Liver (tissue), 9 donors: ENCODE measurements around the gene ALDH3B2. TPM values are rescaled to one million over a fixed set of nuclear protein-coding genes. Genes with fewer than 3 reads are reported as not detected.

ENCODE experiments used
- DNase-seq: peaks from one replicate; pipeline ENCODE4 v3.0.0-alpha.2; 2017; ENCODE audit warnings: low spot score
- H3K27ac ChIP-seq, 2 donors: one replicate each; pipeline ENCODE4 v1.7.0; 2013; ENCODE audit warnings: inconsistent platforms in 2 of 2, low read length in 2 of 2, control low read depth in 1 of 2, low read depth in 1 of 2, mild to moderate bottlenecking in 1 of 2
- H3K27me3 ChIP-seq, 4 donors: one replicate each; pipeline versions ENCODE4 v1.6.1 to v1.7.0; 2013; ENCODE audit warnings: low read length in 3 of 4, inconsistent platforms in 1 of 4, mild to moderate bottlenecking in 1 of 4, moderate library complexity in 1 of 4; ENCODE audit not compliant: control insufficient read depth in 4 of 4, insufficient read depth in 4 of 4
- H3K36me3 ChIP-seq, 4 donors: one replicate each; pipeline versions ENCODE4 v1.6.1 to v1.7.0; 2013; ENCODE audit warnings: low read length in 3 of 4, mild to moderate bottlenecking in 3 of 4, low read depth in 1 of 4, moderate library complexity in 1 of 4; ENCODE audit not compliant: control insufficient read depth in 4 of 4, insufficient read depth in 3 of 4
- H3K4me1 ChIP-seq, 4 donors: one replicate each; pipeline versions ENCODE4 v1.6.1 to v1.7.0; 2013; ENCODE audit warnings: low read length in 3 of 4, mild to moderate bottlenecking in 3 of 4, moderate library complexity in 1 of 4; ENCODE audit not compliant: control insufficient read depth in 4 of 4, insufficient read depth in 4 of 4
- H3K4me3 ChIP-seq, 3 donors: one replicate each; pipeline versions ENCODE4 v1.6.1 to v1.7.0; 2013; ENCODE audit warnings: low read length in 3 of 3, control low read depth in 1 of 3, low read depth in 1 of 3, mild to moderate bottlenecking in 1 of 3
- H3K9ac ChIP-seq, 2 donors: one replicate each; pipeline ENCODE4 v1.7.0; 2013; ENCODE audit warnings: low read length in 2 of 2, mild to moderate bottlenecking in 2 of 2, moderate library complexity in 2 of 2, control low read depth in 1 of 2, low read depth in 1 of 2
- H3K9me3 ChIP-seq, 4 donors: one replicate each; pipeline versions ENCODE4 v1.6.1 to v1.7.0; 2013; ENCODE audit warnings: low read length in 3 of 4; ENCODE audit not compliant: control insufficient read depth in 4 of 4
- CTCF ChIP-seq: fragments of 150-350 bp; IDR thresholded peaks from 2 replicates; pipeline ENCODE4 v1.5.1; 2017; ENCODE audit warnings: improper control_type of control experiment, low read depth, low read length; ENCODE audit not compliant: missing input control
- EGR1 ChIP-seq, 2 donors: IDR thresholded peaks; 2 replicates each; pipeline ENCODE4 v1.6.1; 2016 to 2018; ENCODE audit warnings: antibody characterized with exemption in 2 of 2, low read depth in 2 of 2
- FOXA1 ChIP-seq: IDR thresholded peaks from 2 replicates; pipeline ENCODE4 v1.6.1; 2016; ENCODE audit warnings: antibody characterized with exemption
- FOXA2 ChIP-seq: IDR thresholded peaks from 2 replicates; pipeline ENCODE4 v1.6.1; 2016; ENCODE audit warnings: antibody characterized with exemption
- GABPA ChIP-seq, 2 donors: IDR thresholded peaks in 1 of 2; conservative IDR thresholded peaks in 1 of 2; 2 replicates each; pipeline ENCODE4 v1.6.1; 2016; ENCODE audit warnings: antibody characterized with exemption in 2 of 2, mild to moderate bottlenecking in 1 of 2, moderate library complexity in 1 of 2
- HNF4G ChIP-seq: IDR thresholded peaks from 2 replicates; pipeline ENCODE4 v1.6.1; 2016; ENCODE audit warnings: antibody characterized with exemption
- JUND ChIP-seq, 2 donors: IDR thresholded peaks; 2 replicates each; pipeline ENCODE4 v1.6.1; 2016; ENCODE audit warnings: antibody characterized with exemption in 2 of 2
- NR2F2 ChIP-seq: IDR thresholded peaks from 2 replicates; pipeline ENCODE4 v1.6.1; 2016; ENCODE audit warnings: antibody characterized with exemption
- RAD21 ChIP-seq, 2 donors: IDR thresholded peaks; 2 replicates each; pipeline ENCODE4 v1.6.1; 2016; ENCODE audit warnings: antibody characterized with exemption in 2 of 2, mild to moderate bottlenecking in 2 of 2
- REST ChIP-seq: IDR thresholded peaks from 2 replicates; pipeline ENCODE4 v1.6.1; 2016; ENCODE audit warnings: antibody characterized with exemption, mild to moderate bottlenecking
- SP1 ChIP-seq: IDR thresholded peaks from 2 replicates; pipeline ENCODE4 v1.6.1; 2018; ENCODE audit warnings: antibody characterized with exemption, mild to moderate bottlenecking
- TAF1 ChIP-seq: conservative IDR thresholded peaks from 2 replicates; pipeline ENCODE4 v1.6.1; 2016; ENCODE audit warnings: antibody characterized with exemption, mild to moderate bottlenecking
- YY1 ChIP-seq: IDR thresholded peaks from 2 replicates; pipeline ENCODE4 v1.6.1; 2016; ENCODE audit warnings: antibody characterized with exemption, mild to moderate bottlenecking
- ZBTB33 ChIP-seq: IDR thresholded peaks from 2 replicates; pipeline ENCODE4 v1.6.1; 2016; ENCODE audit warnings: antibody characterized with exemption
- WGBS: extraction: QIAGEN DNeasy Blood & Tissue Kit; methylation state at CpG from one replicate; pipeline ENCODE4 v1.1.7; 2013; 5-methylcytosine and 5-hydroxymethylcytosine counted together
- polyA plus RNA-seq, 2 donors: library from polyadenylated mRNA; stranded (reverse) in 1 of 2; unstranded in 1 of 2; fragments of 200-250 nt in 1 of 2; fragments of >200 nt in 1 of 2; fragmentation: Nextera tagmentation in 1 of 2; extraction: Ambion mirVana in 1 of 2; gene quantifications; one replicate each; pipeline versions ENCODE4 v1.2.1 to v1.2.3, GENCODE V29; 2013 to 2015
- total RNA-seq, 2 donors: library from RNA; depleted of rRNA; stranded (reverse); fragments of >200 nt; gene quantifications; one replicate each; pipeline ENCODE4 v1.2.3, GENCODE V29; 2014
- donor health status: healthy.
- donor health status: healthy.
- donor health status: healthy.
- donor health status: healthy.
- donor health status: healthy.

The ALDH3B2 gene
- total and polyA plus RNA-seq, 4 donors = not detected

GRCh38 chr11:67670316-67671210 is 3.9 kb downstream of the ALDH3B2 start (continued):
- TF ChIP-seq REST (no peak), GABPA (IDR thresholded peaks at IDR 0.05 in 1 of 2, conservative IDR thresholded peaks at IDR 0.05 in 1 of 2) (no peak), NR2F2 (no peak), HNF4G (no peak), TAF1 (no peak), JUND (IDR thresholded peaks at IDR 0.05) (no peak), RAD21 (IDR thresholded peaks at IDR 0.05) (no peak), YY1 (no peak), SP1 (no peak)

GRCh38 chr11:67668192-67668551 is 6.3 kb downstream of the ALDH3B2 start:
- H3K9ac ChIP-seq = no peak overlapping the region
- 77% methylated on average over 5 of the region's 5 CpGs for WGBS
- H3K36me3 ChIP-seq = no peaks in the 10 kb centered on the region
- no peak overlapping the region for H3K4me3 ChIP-seq
- TF ChIP-seq SP1 (no peak), EGR1 (IDR thresholded peaks at IDR 0.05; ENCODE audit: low read depth in 2 of 2) (no peak), JUND (IDR thresholded peaks at IDR 0.05) (no peak), GABPA (IDR thresholded peaks at IDR 0.05 in 1 of 2, conservative IDR thresholded peaks at IDR 0.05 in 1 of 2) (no peak), CTCF (no peak), FOXA1 (no peak), ZBTB33 (no peak), FOXA2 (no peak)
- no peak for DNase-seq
- no peaks in the 10 kb centered on the region for H3K4me1 ChIP-seq
- no peaks in the 10 kb centered on the region for H3K9me3 ChIP-seq
- no peak overlapping the region for H3K27ac ChIP-seq
- no peaks in the 10 kb centered on the region for H3K27me3 ChIP-seq
